MM.1S (cell line): Measurements from ENCODE around the gene BTBD8.

Source experiments
- DNase-seq: peaks from one replicate; pipeline ENCODE4 v3.0.0-alpha.2; 2015
- H2AFZ ChIP-seq: fragments of 300-600 bp; sonication (generic); 2 replicates; pipeline ENCODE4 v1.6.0; 2016; ENCODE audit warnings: antibody characterized with exemption, low read length
- H3F3A ChIP-seq: fragments of 300-600 bp; sonication (generic); 2 replicates; pipeline ENCODE4 v1.6.1; 2016; ENCODE audit warnings: mild to moderate bottlenecking, antibody characterized with exemption, low read length, moderate library complexity, mixed read lengths; ENCODE audit not compliant: insufficient read depth
- H3K27ac ChIP-seq: fragments of 300-600 bp; sonication (generic); 2 replicates; pipeline ENCODE4 v1.5.1; 2016; ENCODE audit warnings: mild to moderate bottlenecking, low read length
- H3K27me3 ChIP-seq: fragments of 300-600 bp; sonication (generic); replicated peaks from 2 replicates; pipeline ENCODE4 v1.6.0; 2016; ENCODE audit warnings: low read length; ENCODE audit not compliant: insufficient read depth
- H3K36me3 ChIP-seq: fragments of 300-600 bp; sonication (generic); replicated peaks from 2 replicates; pipeline ENCODE4 v1.6.1; 2016; ENCODE audit warnings: mild to moderate bottlenecking, low read length, mixed read lengths; ENCODE audit not compliant: insufficient read depth
- H3K4me1 ChIP-seq: fragments of 300-600 bp; sonication (generic); 2 replicates; pipeline ENCODE4 v1.6.1; 2016; ENCODE audit warnings: low read length, mixed read lengths
- H3K4me2 ChIP-seq: fragments of 300-600 bp; sonication (generic); 2 replicates; pipeline ENCODE4 v1.6.0; 2016; ENCODE audit warnings: low read depth, low read length
- H3K4me3 ChIP-seq: fragments of 300-600 bp; sonication (generic); 2 replicates; pipeline ENCODE4 v1.5.1; 2016; ENCODE audit warnings: low read length, mixed read lengths
- H3K79me2 ChIP-seq: fragments of 300-600 bp; sonication (generic); 2 replicates; pipeline ENCODE4 v1.6.1; 2016; ENCODE audit warnings: mixed run types, low read length, mixed read lengths
- H3K9ac ChIP-seq: fragments of 300-600 bp; sonication (generic); 2 replicates; pipeline ENCODE4 v1.6.1; 2016; ENCODE audit warnings: low read length, mixed read lengths
- H3K9me2 ChIP-seq: fragments of 300-600 bp; sonication (generic); replicated peaks from 2 replicates; pipeline ENCODE4 v1.6.1; 2016; ENCODE audit warnings: mild to moderate bottlenecking, low read length, mixed read lengths; ENCODE audit not compliant: insufficient read depth
- H3K9me3 ChIP-seq: fragments of 300-600 bp; sonication (generic); replicated peaks from 2 replicates; pipeline ENCODE4 v1.6.1; 2016; ENCODE audit warnings: mild to moderate bottlenecking, low read length, mixed read lengths; ENCODE audit not compliant: insufficient read depth
- H4K20me1 ChIP-seq: fragments of 300-600 bp; sonication (generic); 2 replicates; pipeline ENCODE4 v1.6.1; 2016; ENCODE audit warnings: mild to moderate bottlenecking, low read length, moderate library complexity, mixed read lengths; ENCODE audit not compliant: insufficient read depth
- CTCF ChIP-seq: fragments of 300-600 bp; sonication (generic); IDR thresholded peaks from 2 replicates; pipeline ENCODE4 v1.5.1; 2016; ENCODE audit warnings: antibody characterized with exemption, low read length, mixed read lengths
- EZH2 ChIP-seq: fragments of 300-600 bp; sonication (generic); optimal IDR thresholded peaks from 2 replicates; pipeline ENCODE3; 2017; ENCODE audit warnings: low read depth, mild to moderate bottlenecking, antibody characterized with exemption, low read length, mixed read lengths
- EZH2phosphoT487 ChIP-seq: fragments of 300-600 bp; sonication (generic); IDR thresholded peaks from 2 replicates; pipeline ENCODE4 v1.6.1; 2018; ENCODE audit warnings: antibody characterized with exemption, low read length

The BTBD8 gene

GRCh38 chr1:92084651-92085050, 4.5 kb downstream of the BTBD8 start:
- peaks cover 4% of the 10 kb centered on the region; the same call in 1 of the 2 replicates for H3K4me1 ChIP-seq
- no peak overlapping the region for H3K4me3 ChIP-seq
- no peaks in the 10 kb centered on the region for H3K27me3 ChIP-seq
- no peak for DNase-seq
- H2AFZ ChIP-seq, result no peak overlapping the region
- no peaks in the 10 kb centered on the region for H3K9me2 ChIP-seq
- H3K9me3 ChIP-seq, result no peaks in the 10 kb centered on the region
- H3K36me3 ChIP-seq, result no peaks in the 10 kb centered on the region
- H3K79me2 ChIP-seq, result no peaks in the 10 kb centered on the region
- H4K20me1 ChIP-seq, result no peaks in the 10 kb centered on the region
- no peaks in the 10 kb centered on the region for H3F3A ChIP-seq
- no peak overlapping the region for H3K27ac ChIP-seq
- no peak overlapping the region for H3K9ac ChIP-seq
- H3K4me2 ChIP-seq, result no peak overlapping the region
- TF ChIP-seq EZH2 (no peak), EZH2phosphoT487 (no peak), CTCF (no peak)

- no peaks in the 10 kb centered on the region for H3K36me3 ChIP-seq
- no peaks in the 10 kb centered on the region for H3K9me2 ChIP-seq
- H3K27me3 ChIP-seq, result no peaks in the 10 kb centered on the region
- H3K9me3 ChIP-seq, result no peaks in the 10 kb centered on the region
- H3K4me2 ChIP-seq, result no peak overlapping the region
- H2AFZ ChIP-seq, result no peak overlapping the region
- no peak overlapping the region for H3K27ac ChIP-seq
- TF ChIP-seq EZH2phosphoT487, result no peak
- no peak for TF ChIP-seq CTCF
- TF ChIP-seq EZH2, result no peak
- H3F3A ChIP-seq, result no peaks in the 10 kb centered on the region
- DNase-seq, result no peak
- H3K4me1 ChIP-seq, result peaks cover 4% of the 10 kb centered on the region; the same call in 1 of the 2 replicates
- H3K4me3 ChIP-seq, result no peak overlapping the region
- H3K79me2 ChIP-seq, result no peaks in the 10 kb centered on the region
- no peak overlapping the region for H3K9ac ChIP-seq
- no peaks in the 10 kb centered on the region for H4K20me1 ChIP-seq
Measured at GRCh38 chr1:92085727-92086126, 5.6 kb downstream of the BTBD8 start.

GRCh38 chr1:92087542-92087941, 7.4 kb downstream of the BTBD8 start:
- no peak for DNase-seq
- Histone ChIP-seq H3K4me1 (no peaks in the 10 kb centered on the region), H3K9me3 (no peaks in the 10 kb centered on the region), H3K36me3 (no peaks in the 10 kb centered on the region), H3K4me3 (no peak overlapping the region), H3K9me2 (no peaks in the 10 kb centered on the region), H3K27ac (no peak overlapping the region), H3K9ac (no peak overlapping the region), H3K79me2 (no peaks in the 10 kb centered on the region), H2AFZ (no peak overlapping the region), H3F3A (no peaks in the 10 kb centered on the region), H4K20me1 (no peaks in the 10 kb centered on the region), H3K27me3 (no peaks in the 10 kb centered on the region), H3K4me2 (no peak overlapping the region)
- TF ChIP-seq EZH2phosphoT487, result no peak
- no peak for TF ChIP-seq EZH2
- TF ChIP-seq CTCF, result no peak
